DND-41 (cell line): ENCODE measurements around the gene SLC39A3.

Experiments used
- ATAC-seq: fragments of 200-7000 bp; cut with Tn5 transposase; 3 replicates; pipeline ENCODE4 v1.9.1; 2021; ENCODE audit warnings: low read depth; ENCODE audit not compliant: insufficient read depth
- DNase-seq: peaks from one replicate; pipeline ENCODE4 v3.0.0-alpha.2; 2020
- H2AFZ ChIP-seq: 2 replicates; pipeline ENCODE4 v1.6.0; 2012; ENCODE audit warnings: low read depth, low read length
- H3K27ac ChIP-seq: 2 replicates; pipeline ENCODE4 v1.5.1; 2012; ENCODE audit warnings: low read length, inconsistent platforms
- H3K27me3 ChIP-seq: fragments of 200-600 bp; sonication (generic); 2 replicates; pipeline ENCODE4 v1.6.0; 2012; ENCODE audit warnings: low read length, mild to moderate bottlenecking, inconsistent platforms; ENCODE audit not compliant: insufficient read depth, poor library complexity
- H3K36me3 ChIP-seq: 2 replicates; pipeline ENCODE4 v1.5.1; 2012; ENCODE audit warnings: low read length, inconsistent platforms; ENCODE audit not compliant: insufficient read depth
- H3K4me1 ChIP-seq: 2 replicates; pipeline ENCODE4 v1.5.1; 2012; ENCODE audit warnings: mild to moderate bottlenecking, low read length; ENCODE audit not compliant: insufficient read depth
- H3K4me2 ChIP-seq: 2 replicates; pipeline ENCODE4 v1.6.0; 2012; ENCODE audit warnings: mild to moderate bottlenecking, moderate library complexity, low read length, inconsistent platforms; ENCODE audit not compliant: insufficient read depth
- H3K4me3 ChIP-seq, 2 experiments: fragments of 200-600 bp in 1 of 2; shearing (Covaris generic) in 1 of 2; 2 replicates each; pipeline ENCODE4 v1.5.1; 2012 to 2016; ENCODE audit warnings: inconsistent platforms in 2 of 2, low read length in 2 of 2, mild to moderate bottlenecking in 2 of 2, low read depth in 1 of 2, moderate library complexity in 1 of 2
- H3K79me2 ChIP-seq: 2 replicates; pipeline ENCODE4 v1.6.0; 2012; ENCODE audit warnings: low read length, inconsistent platforms; ENCODE audit not compliant: insufficient read depth
- H3K9ac ChIP-seq: 2 replicates; pipeline ENCODE4 v1.6.0; 2012; ENCODE audit warnings: low read depth, mild to moderate bottlenecking, inconsistent platforms, low read length, moderate library complexity
- H3K9me3 ChIP-seq: 2 replicates; pipeline ENCODE4 v1.5.1; 2012; ENCODE audit warnings: low read length, moderate library complexity, mild to moderate bottlenecking, inconsistent platforms; ENCODE audit not compliant: insufficient read depth, severe bottlenecking
- H4K20me1 ChIP-seq: 2 replicates; pipeline ENCODE4 v1.6.0; 2012; ENCODE audit warnings: low read length; ENCODE audit not compliant: insufficient read depth
- CTCF ChIP-seq: IDR thresholded peaks from 2 replicates; pipeline ENCODE4 v1.5.1; 2012; ENCODE audit warnings: borderline replicate concordance, low read length, moderate library complexity, mild to moderate bottlenecking; ENCODE audit not compliant: poor library complexity, severe bottlenecking; ENCODE audit errors: extremely low read depth
- EZH2 ChIP-seq: IDR thresholded peaks from 3 replicates; pipeline ENCODE4 v1.6.1; 2012; ENCODE audit warnings: borderline replicate concordance, low read depth, mild to moderate bottlenecking, moderate library complexity, low read length, inconsistent platforms; ENCODE audit not compliant: severe bottlenecking

Gene SLC39A3

GRCh38 chr19:2756477-2756876, 16.7 kb upstream of the SLC39A3 start:
- Histone ChIP-seq H3K27ac (no peak overlapping the region), H3K9ac (no peak overlapping the region), H3K9me3 (no peaks in the 10 kb centered on the region), H3K36me3 (peaks cover 71% of the 10 kb centered on the region), H3K4me3 (no peak overlapping the region), H2AFZ (no peak overlapping the region), H3K27me3 (no peaks in the 10 kb centered on the region), H4K20me1 (peaks cover 13% of the 10 kb centered on the region), H3K79me2 (no peaks in the 10 kb centered on the region), H3K4me2 (no peak overlapping the region), H3K4me1 (no peaks in the 10 kb centered on the region)
- ATAC-seq: no peak
- no peak for DNase-seq
- TF ChIP-seq EZH2: no peak
- no peak for TF ChIP-seq CTCF

GRCh38 chr19:2755811-2756210, 16.0 kb upstream of the SLC39A3 start:
- Histone ChIP-seq H3K27ac (no peak overlapping the region), H3K36me3 (peaks cover 65% of the 10 kb centered on the region), H4K20me1 (peaks cover 11% of the 10 kb centered on the region), H3K9me3 (no peaks in the 10 kb centered on the region), H3K9ac (no peak overlapping the region), H3K79me2 (no peaks in the 10 kb centered on the region), H3K27me3 (no peaks in the 10 kb centered on the region), H3K4me1 (no peaks in the 10 kb centered on the region), H3K4me2 (no peak overlapping the region), H3K4me3 (no peak overlapping the region), H2AFZ (no peak overlapping the region)
- ATAC-seq (no peak), DNase-seq (no peak)
- no peak for TF ChIP-seq EZH2
- TF ChIP-seq CTCF: no peak

- no peak for ATAC-seq
- no peak overlapping the region for H2AFZ ChIP-seq
- H3K9me3 ChIP-seq: no peaks in the 10 kb centered on the region
- TF ChIP-seq CTCF (no peak), EZH2 (no peak)
- H3K4me3 ChIP-seq: no peak overlapping the region
- no peaks in the 10 kb centered on the region for H3K4me1 ChIP-seq
- H3K36me3 ChIP-seq: peaks cover 61% of the 10 kb centered on the region
- no peak for DNase-seq
- no peaks in the 10 kb centered on the region for H3K79me2 ChIP-seq
- H3K27me3 ChIP-seq: no peaks in the 10 kb centered on the region
- no peak overlapping the region for H3K9ac ChIP-seq
- H3K4me2 ChIP-seq: no peak overlapping the region
- H3K27ac ChIP-seq: no peak overlapping the region
- H4K20me1 ChIP-seq: peaks cover 6% of the 10 kb centered on the region; the same call in 1 of the 2 replicates
Observed at GRCh38 chr19:2755448-2755705, 15.6 kb upstream of the SLC39A3 start.

- peaks cover 58% of the 10 kb centered on the region for H3K36me3 ChIP-seq
Observed at GRCh38 chr19:2754659-2755447, 15.0 kb upstream of the SLC39A3 start.

More at GRCh38 chr19:2754659-2755447, 15.0 kb upstream of the SLC39A3 start:
- H3K4me2 ChIP-seq: no peak overlapping the region
- H2AFZ ChIP-seq: no peak overlapping the region
- no peaks in the 10 kb centered on the region for H3K79me2 ChIP-seq
- DNase-seq (no peak), ATAC-seq (no peak)
- H3K4me1 ChIP-seq: no peaks in the 10 kb centered on the region
- H3K9ac ChIP-seq: no peak overlapping the region
- no peaks in the 10 kb centered on the region for H3K27me3 ChIP-seq
- H3K27ac ChIP-seq: no peak overlapping the region
- no peak overlapping the region for H3K4me3 ChIP-seq
- H4K20me1 ChIP-seq: peaks cover 6% of the 10 kb centered on the region; the same call in 1 of the 2 replicates
- no peaks in the 10 kb centered on the region for H3K9me3 ChIP-seq
- TF ChIP-seq CTCF (no peak), EZH2 (no peak)
